Measurements from ENCODE around the gene SLX1A.
A peak's percentile ranks its signal among the peaks of the same experiment; 100 is the strongest.
"Not testable (repeated sequence)": the region's sequence is repeated elsewhere in the genome, so short reads cannot be mapped to it uniquely, and the experiment has no call there.

SLX1A gene

DNA sequence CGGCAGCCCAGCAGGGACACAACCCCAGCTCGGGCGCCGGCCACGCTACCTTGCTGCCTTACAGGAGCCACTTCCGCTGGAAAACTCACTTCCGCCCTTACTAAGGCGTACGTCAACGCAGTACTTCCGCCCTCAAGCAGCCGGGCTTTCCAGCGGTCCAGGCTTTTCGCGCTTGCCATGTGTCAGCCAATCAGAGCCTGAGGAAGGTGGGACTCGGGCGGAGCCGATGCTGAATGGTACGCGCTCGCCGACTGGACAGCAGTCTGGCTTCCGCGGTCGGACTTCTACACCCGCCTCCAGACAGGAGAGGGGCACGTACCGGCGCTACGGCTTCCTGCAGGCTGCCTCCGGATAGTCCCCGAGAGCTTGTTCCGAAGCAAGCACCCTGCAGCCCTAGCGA, at the start of gene SLX1A, which contains the start of gene BOLA2B:
Gene SLX1A, plus strand, starts transcription at position 261 of the 400 bp plus-strand sequence. CDS start 210 bp downstream, outside the sequence.
Gene BOLA2B, minus strand, starts transcription at position 52 of the 400 bp plus-strand sequence. CDS start 71 bp downstream, outside the sequence.
- DNase-seq, result not testable (repeated sequence)

DNA sequence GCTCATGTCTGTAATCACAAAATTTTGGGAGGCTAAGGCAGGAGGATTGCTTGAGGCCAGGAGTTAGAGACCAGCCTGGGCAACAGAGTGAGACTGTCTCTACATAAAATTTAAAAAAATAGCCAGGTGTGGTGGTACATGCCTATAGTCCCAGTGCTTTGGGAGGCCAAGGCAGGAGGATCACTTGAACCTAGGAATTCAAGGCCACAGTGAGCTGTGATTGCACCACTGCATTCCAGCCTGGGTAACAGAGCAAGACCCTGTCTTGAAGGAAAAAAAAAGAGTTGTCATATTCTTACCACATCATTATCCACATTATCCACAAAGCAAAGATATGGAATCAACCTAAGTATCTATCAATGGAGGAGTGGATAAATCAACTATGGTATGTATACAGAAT, 49.7 kb upstream of the SLX1A start:
- DNase-seq, result no peak

GRCh38 chr16:30144917-30145316, 48.8 kb upstream of the SLX1A start:
- DNase-seq, result no peak

- no peak for DNase-seq
Observed at GRCh38 chr16:30145657-30146056, 48.0 kb upstream of the SLX1A start.

DNA sequence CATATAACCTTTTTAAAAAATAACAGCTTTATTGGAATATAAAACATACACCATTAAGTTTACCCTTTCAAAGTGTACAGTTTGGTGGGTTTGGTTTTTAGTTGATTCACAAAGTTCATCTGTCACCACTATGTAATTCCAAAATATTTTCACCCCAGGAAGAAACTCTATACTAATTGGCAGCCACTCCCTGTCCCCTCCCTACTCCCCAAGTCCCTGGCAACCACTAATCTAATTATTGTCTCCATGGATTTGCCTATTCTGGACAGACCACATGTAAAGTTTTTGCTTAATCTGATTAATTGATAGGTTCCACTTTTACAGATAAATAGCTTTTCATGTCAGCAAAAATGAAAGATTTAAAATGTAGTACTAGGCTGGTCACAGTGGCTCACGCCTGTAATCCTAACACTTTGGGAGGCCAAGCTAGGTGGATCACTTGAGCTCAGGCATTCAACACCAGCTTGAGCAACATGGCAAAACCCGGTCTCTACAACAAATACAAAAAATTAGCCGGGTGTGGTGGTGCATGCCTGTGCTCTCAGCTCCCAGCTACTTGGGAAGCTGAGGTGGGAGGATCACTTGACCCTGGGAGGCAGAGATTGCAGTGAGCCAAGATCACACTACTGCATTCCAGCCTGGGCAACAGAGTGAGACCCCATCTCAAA, 45.7 kb upstream of the SLX1A start:
- DNase-seq, result no peak

GRCh38 chr16:30149250-30149930, 44.3 kb upstream of the SLX1A start:
- DNase-seq, result no peak

DNA sequence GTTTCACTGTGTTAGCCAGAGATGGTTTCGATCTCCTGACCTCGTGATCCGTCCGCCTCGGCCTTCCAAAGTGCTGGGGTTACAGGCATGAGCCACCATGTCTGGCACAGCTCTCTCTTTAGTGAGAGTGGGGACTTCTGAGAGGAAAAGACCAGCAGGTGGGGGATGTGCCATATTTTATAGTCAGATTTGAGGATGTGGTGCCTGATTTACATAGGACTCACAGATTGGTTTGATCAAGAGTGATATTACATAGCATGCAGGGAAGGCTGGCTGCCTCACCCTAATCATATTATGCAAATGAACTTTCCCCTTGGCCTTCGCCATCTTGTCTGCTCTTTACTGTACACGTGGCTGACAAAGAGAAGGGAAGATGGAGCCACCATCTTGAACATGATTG, 42.6 kb upstream of the SLX1A start:
- DNase-seq, result no peak

GRCh38 chr16:30152517-30152916, 41.2 kb upstream of the SLX1A start:
- DNase-seq, result no peak

GRCh38 chr16:30155188-30155587, 38.5 kb upstream of the SLX1A start:
- DNase-seq, result no peak

GRCh38 chr16:30157214-30157613, 36.5 kb upstream of the SLX1A start:
- DNase-seq, result no peak

DNA sequence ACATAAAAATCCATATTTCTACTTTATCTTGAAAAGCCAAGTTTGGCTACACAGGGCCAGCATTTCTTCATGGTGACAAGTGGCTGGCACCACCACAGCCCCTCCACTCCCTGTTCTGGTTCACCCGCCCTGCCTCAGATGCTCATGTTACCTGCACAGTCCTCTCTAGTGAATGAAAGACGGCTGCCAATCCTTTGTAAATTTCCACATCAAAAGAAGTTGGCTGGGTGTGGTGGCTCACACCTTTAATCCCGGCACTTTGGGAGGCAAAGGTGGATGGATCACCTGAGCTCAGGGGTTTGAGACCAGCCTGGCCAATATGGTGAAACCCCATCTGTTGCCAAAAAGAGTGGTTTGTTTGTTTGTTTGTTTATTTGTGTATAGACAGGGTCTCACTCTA, 30.1 kb upstream of the SLX1A start:
- no peak for DNase-seq

DNA sequence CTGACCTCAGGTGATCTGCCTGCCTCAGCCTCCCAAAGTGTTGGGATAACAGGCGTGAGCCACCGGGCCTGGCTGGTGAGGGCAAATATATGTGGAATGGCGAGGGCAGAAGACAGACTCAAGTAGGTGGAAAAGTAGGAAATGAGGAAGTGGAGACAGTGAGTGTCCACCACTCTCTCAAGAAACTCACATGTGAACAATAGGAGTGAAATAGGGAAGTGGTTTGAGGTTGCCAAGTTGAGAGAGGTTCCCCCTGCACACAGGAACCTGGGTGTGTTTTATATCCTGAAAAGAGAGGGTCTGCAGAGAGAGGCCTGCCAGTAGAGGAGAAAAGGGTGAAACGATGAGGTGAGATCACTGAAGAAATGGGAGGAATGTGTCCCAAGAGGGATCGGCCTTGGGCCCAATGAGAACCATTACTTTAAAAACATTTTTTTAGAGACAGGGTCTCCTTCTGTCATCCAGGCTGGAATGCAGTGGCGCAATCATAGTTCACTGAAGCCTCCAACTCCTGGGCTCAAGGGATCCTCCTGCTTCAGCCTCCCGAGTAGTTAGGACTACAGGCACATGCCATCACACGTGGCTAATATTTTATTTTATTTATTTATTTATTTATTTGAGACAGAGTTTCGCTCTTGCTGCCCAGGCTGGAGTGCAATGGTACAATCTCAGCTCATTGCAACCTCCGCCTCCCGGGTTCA, 27.3 kb upstream of the SLX1A start:
- no peak for DNase-seq

DNA sequence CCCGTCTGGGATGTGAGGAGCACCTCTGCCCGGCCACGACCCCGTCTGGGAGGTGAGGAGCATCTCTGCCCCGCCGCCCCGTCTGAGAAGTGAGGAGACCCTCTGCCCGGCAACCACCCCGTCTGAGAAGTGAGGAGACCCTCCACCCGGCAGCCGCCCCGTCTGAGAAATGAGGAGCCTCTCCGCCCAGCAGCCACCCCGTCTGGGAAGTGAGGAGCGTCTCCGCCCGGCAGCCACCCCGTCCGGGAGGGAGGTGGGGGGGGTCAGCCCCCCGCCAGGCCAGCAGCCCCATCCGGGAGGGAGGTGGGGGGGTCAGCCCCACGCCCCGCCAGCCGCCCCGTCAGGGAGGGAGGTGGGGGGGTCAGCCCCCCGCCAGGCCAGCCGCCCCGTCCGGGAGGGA, 24.9 kb upstream of the SLX1A start:
- DNase-seq, result not testable (repeated sequence)

DNA sequence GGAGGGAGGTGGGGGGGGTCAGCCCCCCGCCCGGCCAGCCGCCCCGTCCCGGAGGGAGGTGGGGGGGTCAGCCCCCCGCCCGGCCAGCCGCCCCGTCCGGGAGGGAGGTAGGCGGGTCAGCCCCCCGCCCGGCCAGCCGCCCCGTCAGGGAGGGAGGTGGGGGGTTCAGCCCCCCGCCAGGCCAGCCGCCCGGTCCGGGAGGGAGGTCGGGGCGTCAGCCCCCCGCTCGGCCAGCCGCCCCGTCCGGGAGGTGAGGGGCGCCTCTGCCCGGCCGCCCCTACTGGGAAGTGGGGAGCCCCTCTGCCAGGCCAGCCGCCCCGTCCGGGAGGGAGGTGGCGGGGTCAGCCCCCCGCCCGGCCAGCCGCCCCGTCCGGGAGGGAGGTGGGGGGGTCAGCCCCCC, 24.3 kb upstream of the SLX1A start:
- DNase-seq, result not testable (repeated sequence)

DNA sequence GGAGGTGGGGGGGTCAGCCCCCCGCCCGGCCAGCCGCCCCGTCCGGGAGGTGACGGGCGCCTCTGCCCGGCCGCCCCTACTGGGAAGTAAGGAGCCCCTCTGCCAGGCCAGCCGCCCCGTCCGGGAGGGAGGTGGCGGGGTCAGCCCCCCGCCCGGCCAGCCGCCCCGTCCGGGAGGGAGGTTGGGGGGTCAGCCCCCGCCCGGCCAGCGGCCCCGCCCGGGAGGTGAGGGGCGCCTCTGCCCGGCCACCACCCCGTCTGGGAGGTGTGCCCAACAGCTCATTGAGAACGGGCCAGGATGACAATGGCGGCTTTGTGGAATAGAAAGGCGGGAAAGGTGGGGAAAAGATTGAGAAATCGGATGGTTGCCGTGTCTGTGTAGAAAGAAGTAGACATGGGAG, 23.5 kb upstream of the SLX1A start:
- DNase-seq, result not testable (repeated sequence)

- no peak for DNase-seq
Observed at GRCh38 chr16:30173054-30173453, 20.6 kb upstream of the SLX1A start.

- DNase-seq, result not testable (repeated sequence)
Observed at GRCh38 chr16:30176876-30177275, 16.8 kb upstream of the SLX1A start.

- DNase-seq, result no peak
Observed at GRCh38 chr16:30179195-30179594, 14.5 kb upstream of the SLX1A start.

DNA sequence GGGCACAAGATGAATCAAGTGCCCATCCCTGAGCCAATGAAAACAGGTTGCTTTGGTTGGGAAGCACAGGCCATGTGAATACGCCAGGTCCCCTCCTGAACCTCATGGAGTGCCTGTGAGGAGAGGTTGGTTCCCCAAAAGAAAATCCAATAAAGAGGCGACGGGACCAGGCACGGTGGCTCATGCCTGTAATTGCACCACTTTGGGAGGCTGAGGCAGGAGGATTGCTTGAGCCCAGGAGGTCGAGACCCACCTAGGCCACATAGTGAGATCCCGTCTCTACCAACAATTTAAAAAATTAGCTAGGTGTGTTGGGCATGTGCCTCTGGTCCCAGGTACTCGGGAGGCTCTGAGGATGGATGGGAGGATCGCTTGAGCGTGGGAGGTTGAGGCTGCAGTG, 13.7 kb upstream of the SLX1A start:
- DNase-seq, result no peak

DNA sequence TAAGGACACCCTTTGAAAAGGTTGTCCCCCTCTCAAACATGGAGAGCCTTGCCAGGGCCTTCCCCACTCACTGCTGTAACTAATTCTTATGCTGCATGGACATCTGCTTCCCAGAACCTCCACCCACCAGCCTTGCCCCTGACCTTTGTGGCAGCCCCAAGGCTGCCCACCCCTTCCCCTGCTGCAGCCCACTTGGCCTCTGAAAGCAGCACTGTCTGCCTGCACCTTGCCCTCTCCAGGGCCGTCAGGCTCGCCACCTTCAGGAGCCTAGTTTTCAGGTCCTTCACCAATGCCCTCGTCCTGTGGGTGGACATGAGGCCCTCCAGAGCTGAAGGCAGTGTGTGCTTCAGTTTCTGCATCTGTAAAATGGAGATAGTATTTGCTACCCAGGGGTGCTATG, 12.9 kb upstream of the SLX1A start:
- DNase-seq, result no peak

DNA sequence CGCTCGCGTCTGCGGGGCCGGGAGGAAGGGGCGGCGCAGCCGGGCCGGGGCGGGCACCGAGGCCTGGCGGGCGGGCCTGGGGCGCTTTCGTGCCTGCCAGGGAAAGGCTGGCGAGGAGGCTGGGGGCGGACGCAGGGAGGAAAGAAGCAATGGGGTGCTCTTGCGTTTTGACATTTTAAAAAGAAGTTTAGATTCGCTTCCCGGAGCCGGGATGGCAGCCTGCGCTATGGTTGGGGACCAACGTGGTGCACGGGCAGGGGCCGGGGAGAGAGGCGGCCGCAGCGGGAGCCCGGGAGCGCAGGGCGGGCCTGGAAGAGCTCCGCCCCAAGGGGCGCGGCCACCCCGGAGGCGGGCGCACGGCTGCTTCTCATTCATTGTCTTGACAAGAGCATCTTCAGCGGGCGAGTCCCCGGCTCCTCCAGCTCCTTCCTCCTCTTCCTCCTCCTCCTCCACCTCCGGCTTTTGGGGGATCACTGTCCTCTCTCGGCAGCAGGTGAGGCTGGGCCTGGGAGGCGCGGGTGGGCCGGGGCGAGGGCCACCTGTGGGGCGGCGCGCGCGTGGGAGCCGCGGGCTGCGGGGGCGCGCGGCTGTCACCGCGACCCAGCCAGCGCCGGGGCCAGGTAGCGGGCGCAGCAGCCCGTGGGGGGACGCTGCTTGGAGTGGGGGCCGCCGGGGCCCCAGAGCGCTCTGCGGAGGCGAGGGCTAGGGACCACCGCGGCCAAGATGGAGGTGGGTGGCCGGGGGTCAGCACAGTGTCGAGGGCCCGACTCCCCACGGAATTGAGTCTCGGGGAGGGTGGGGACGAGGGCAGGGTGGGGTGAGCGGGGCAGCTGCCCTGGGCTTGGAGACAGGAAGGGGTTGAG, 10.2 kb upstream of the SLX1A start, which contains the start of gene CORO1A:
Gene CORO1A, plus strand, starts transcription at position 370 of the 863 bp plus-strand sequence. CDS start 1,608 bp downstream, outside the sequence.
- peak; percentile 33 to 78 (median 64) for DNase-seq

DNA sequence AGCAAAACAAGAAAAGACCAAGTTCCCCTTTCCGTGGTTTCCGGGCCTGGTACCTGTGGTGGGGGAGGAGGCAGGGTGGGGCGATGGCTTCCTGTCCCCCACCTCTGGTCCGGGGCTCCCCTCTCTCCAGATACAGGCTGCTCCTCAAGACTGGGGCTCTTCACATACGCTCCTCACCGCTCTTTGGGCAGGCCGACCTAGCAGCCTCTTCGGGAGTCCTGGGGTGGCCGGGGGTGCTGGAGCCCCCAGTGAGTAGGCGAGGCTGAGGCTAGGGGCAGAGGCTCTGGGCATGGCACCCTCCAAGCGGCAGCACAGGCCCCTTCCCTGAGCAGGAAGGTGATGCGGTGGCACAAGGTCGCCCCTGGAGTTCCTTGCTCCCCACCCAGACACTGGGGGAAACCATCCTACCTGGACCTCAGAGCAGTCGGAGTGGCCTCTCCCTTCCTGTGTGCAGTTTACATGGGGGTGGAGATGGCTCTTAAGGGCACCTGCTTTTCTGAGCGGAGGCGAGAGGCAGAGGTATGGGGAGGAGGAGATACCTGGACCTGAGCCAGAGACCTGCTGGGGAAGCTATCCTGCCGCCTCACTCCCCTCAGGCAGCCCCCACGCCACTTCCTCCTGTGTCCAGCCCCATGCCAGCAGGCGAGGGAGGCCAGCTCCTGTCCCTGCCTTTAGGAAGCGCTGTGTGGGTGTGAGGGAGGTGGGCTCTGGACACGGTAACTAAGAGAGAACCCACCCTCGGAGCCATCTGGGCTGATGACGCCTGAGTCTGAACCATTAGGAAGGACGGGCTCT, 9.4 kb upstream of the SLX1A start:
- peak in 2 of 4 experiments; percentile 66 for DNase-seq

Data from activated naive CD4-positive, alpha-beta T cell (primary cell).